ENCODE data around the gene LUZP2. TPM values are rescaled to one million over a fixed set of nuclear protein-coding genes. Genes with fewer than 3 reads are reported as not detected.

Gene LUZP2
- total and polyA plus RNA-seq, 2 of the 8 experiments (the other 6 are each of a cell fraction or from before 2014, with no cell fraction given): 0.79 to 1.5 TPM

- Histone ChIP-seq H3K56ac (replicated peaks; ENCODE audit: insufficient read length, low read depth, low read length) (no peak overlapping the region), H2BK5ac (ENCODE audit: low read depth, low read length) (no peak overlapping the region), H3K79me1 (ENCODE audit: low read depth, low read length) (no peaks in the 10 kb centered on the region), H4K20me1 (replicated peaks in 1 of 2; ENCODE audit: control insufficient read depth in 1 of 2, insufficient read depth in 2 of 2, low read length in 2 of 2) (no peaks in the 10 kb centered on the region), H3K4me2 (ENCODE audit: insufficient read depth in 1 of 2, low read depth in 2 of 2, low read length in 2 of 2) (no peak overlapping the region), H3K4ac (replicated peaks; ENCODE audit: insufficient read length, low read depth, low read length) (no peak overlapping the region), H3K4me3 (ENCODE audit: extremely low read depth in 1 of 4, insufficient read depth in 2 of 4, low read depth in 3 of 4, low read length in 4 of 4) (no peak overlapping the region), H2BK20ac (ENCODE audit: low read length) (no peak overlapping the region), H2BK15ac (ENCODE audit: low read length) (no peak overlapping the region), H3K18ac (ENCODE audit: extremely low read depth, low read length) (no peak overlapping the region), H4K91ac (replicated peaks; ENCODE audit: insufficient read length, low read length) (no peak overlapping the region), H2BK120ac (replicated peaks; ENCODE audit: low read depth, low read length) (no peak overlapping the region), H4K8ac (ENCODE audit: extremely low read depth, insufficient read depth, low read length) (no peak overlapping the region), H2BK12ac (ENCODE audit: low read depth, low read length) (no peak overlapping the region), H3K27ac (ENCODE audit: low read depth, low read length) (no peak overlapping the region), H4K5ac (ENCODE audit: insufficient read length, low read depth, low read length) (no peak overlapping the region), H3K27me3 (replicated peaks in 1 of 4; ENCODE audit: control insufficient read depth in 3 of 4, extremely low read depth in 1 of 4, insufficient read depth in 3 of 4, low read length in 3 of 4) (no peaks in the 10 kb centered on the region), H3K14ac (ENCODE audit: insufficient read length) (no peak overlapping the region), H3K36me3 (ENCODE audit: control insufficient read depth in 2 of 4, insufficient read depth in 4 of 4, low read length in 3 of 4) (no peaks in the 10 kb centered on the region), H3K79me2 (ENCODE audit: control insufficient read depth in 1 of 2, insufficient read depth in 2 of 2, low read length in 2 of 2) (no peaks in the 10 kb centered on the region; a peak in 1 of 4 replicates), H3K9ac (replicated peaks in 1 of 4; ENCODE audit: extremely low read depth in 1 of 4, low read depth in 3 of 4, low read length in 3 of 4) (no peak overlapping the region), H2AK5ac (ENCODE audit: low read depth, low read length) (no peak overlapping the region), H3K23me2 (ENCODE audit: low read depth, low read length) (no peaks in the 10 kb centered on the region), H3K23ac (ENCODE audit: insufficient read length) (no peak overlapping the region), H2AFZ (ENCODE audit: low read length) (no peak overlapping the region), H3K9me3 (ENCODE audit: insufficient read depth in 2 of 2, low read depth in 1 of 2, low read length in 1 of 2) (no peaks in the 10 kb centered on the region), H3K4me1 (replicated peaks in 1 of 4; ENCODE audit: control insufficient read depth in 3 of 4, insufficient read depth in 4 of 4, low read length in 3 of 4) (peaks cover 0 to 3% (median 1%) of the 10 kb centered on the region in 4 experiments; a peak in 2 of 7 replicates)
- DNase-seq (ENCODE audit: low read depth in 1 of 2, low spot score in 2 of 2): no peak
- TF ChIP-seq SIRT6 (IDR thresholded peaks at IDR 0.05; ENCODE audit: low read length): no peak
- no peak for TF ChIP-seq KDM5A (IDR thresholded peaks at IDR 0.05; ENCODE audit: low read length)
- no peak for TF ChIP-seq SP4 (IDR thresholded peaks at IDR 0.05; ENCODE audit: low read length)
- no peak for TF ChIP-seq ZNF274 (IDR thresholded peaks at IDR 0.05; ENCODE audit: borderline replicate concordance, extremely low read depth, low read length)
- TF ChIP-seq YY1 (IDR thresholded peaks at IDR 0.05; ENCODE audit: low read depth, low read length): no peak
- CTCF ChIA-PET (ENCODE audit: partially characterized antibody): interaction anchor here (1.3 kb wide), 1 partner anchor 268 kb away, joined by 3 read pairs; no protein-coding TSS in a partner anchor
- POLR2A ChIA-PET (ENCODE audit: partially characterized antibody): no interaction called here
- FAIRE-seq: no peak
- WGBS, 2 experiments (ENCODE audit: extremely low coverage in 1 of 2, insufficient coverage in 1 of 2, insufficient read length in 1 of 2, insufficient replicate concordance in 2 of 2, low coverage in 1 of 2, low lambda C conversion rate in 2 of 2, missing lambda C conversion rate in 1 of 2): 94% methylated on average over 3 of the region's 3 CpGs; no CpG with 5 or more reads in 1 of the 2 experiments
Measured at GRCh38 chr11:24513479-24514218, 16.8 kb downstream of the LUZP2 start.

All from H1 (cell line).